Endometrial microvascular endothelial cells (primary cell): ENCODE data around the gene CBX8. TPM values are rescaled to one million over a fixed set of nuclear protein-coding genes. Genes with fewer than 3 reads are reported as not detected.
"Not testable (repeated sequence)": the region's sequence is repeated elsewhere in the genome, so short reads cannot be mapped to it uniquely, and the experiment has no call there.

Experiments
- in situ Hi-C: cut with HindIII; loops from 2 replicates; pipeline ENCODE4 v1.10.0; 2017; ENCODE audit warnings: low sequenced_read_pairs, low pct_unique_long_range_greater_than_20kb; ENCODE audit errors: inconsistent ontology term
- total RNA-seq: library from RNA; depleted of rRNA; stranded (reverse); fragments of >200 nt; gene quantifications from one replicate; pipeline ENCODE4 v1.2.3, GENCODE V29; 2015; ENCODE audit errors: inconsistent ontology term

CBX8 gene
- total RNA-seq, 1 donor from 2014 or later: 2.1 TPM

- in situ Hi-C loops: loop anchor here (25.0 kb wide), 1 partner anchor 212 kb away; no protein-coding TSS in a partner anchor
These were observed 21.2 kb downstream of the CBX8 start for GRCh38 chr17:79775632-79776031.

- in situ Hi-C loops: no loop called here
These were observed 22.3 kb downstream of the CBX8 start for GRCh38 chr17:79774561-79774975.

DNA sequence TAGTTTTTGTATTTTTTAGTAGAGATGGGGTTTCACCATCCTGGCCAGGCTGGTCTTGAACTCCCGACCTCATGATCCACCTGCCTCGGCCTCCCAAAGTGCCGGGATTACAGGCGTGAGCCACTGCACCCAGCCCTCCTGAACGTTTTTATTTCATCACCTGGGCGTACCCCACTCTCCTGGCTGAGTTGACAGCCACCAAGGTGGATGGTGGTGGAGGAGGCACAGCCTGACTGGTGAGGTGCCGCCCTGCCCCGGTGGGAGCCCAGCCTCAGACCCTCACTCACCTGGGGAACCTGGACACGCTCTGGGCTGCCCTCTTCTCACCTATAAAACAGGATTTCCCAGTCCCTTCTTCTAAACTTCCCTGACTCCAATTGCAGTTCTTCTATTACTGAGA lies 24.2 kb downstream of the CBX8 start:
- in situ Hi-C loops: not testable (repeated sequence)

DNA sequence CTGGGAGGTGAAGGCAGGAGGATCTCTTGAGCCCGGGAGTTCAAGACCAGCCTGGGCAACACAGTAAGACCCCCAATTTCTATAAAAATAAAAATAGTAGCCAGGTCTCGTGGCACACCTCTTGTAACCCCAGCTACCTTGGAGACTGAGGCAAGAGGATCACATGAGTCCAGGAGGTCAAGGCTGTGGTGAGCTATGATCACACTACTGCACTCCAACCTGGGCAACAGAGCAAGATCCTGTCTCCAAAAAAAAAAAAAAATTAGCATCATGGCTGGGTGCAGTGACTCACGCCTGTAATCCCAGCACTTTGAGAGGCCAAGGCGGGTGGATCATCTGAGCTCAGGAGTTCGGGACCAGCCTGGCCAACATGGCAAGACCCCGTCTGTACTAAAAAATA lies 25.6 kb downstream of the CBX8 start:
- in situ Hi-C loops: no loop called here

DNA sequence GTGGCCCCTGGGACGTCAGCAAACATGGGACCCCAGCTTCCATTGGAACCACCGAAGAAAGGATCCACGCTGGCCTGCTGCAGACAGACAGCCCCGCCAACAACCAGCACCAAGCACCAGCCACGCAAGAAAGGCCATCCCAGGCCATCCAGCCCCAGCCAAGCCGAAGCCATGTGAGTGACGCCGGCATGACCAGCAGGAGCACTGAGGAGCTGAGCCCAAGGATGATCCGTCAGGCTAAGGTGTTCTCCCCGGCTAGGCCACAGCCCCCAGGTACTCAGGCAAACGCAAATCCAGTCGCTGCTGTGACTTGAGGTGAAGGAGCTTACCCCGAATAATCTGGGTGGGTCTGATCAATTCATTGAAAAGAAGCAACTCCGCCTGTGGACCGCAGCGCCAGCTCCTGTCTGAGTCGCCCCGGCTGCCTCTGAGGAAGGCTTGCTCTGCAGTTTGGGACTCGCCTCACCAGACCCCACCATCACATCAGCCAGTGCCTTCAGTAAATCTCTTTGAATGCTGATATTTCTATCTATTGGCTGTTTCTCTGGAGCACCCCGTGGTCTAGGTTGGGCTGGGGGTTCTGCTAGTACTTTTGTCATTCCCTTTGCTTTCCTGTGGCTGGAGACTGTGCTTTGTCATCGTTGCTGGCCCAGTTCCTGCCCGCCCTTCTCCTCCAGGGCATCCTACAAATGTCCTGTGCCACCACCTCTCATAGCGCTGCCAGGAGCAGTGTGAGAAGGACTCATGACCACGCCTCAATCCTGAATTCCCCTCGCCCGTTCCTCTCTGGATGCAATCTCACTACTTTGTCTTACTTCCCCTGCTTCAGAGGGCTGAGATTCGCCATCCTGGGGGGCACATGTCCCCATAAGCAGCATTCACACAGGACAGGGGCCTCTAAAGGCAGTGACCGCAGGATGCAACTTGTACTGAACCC lies 27.0 kb downstream of the CBX8 start:
- in situ Hi-C loops: no loop called here

- in situ Hi-C loops: no loop called here
These were observed 31.2 kb downstream of the CBX8 start for GRCh38 chr17:79765708-79766107.

DNA sequence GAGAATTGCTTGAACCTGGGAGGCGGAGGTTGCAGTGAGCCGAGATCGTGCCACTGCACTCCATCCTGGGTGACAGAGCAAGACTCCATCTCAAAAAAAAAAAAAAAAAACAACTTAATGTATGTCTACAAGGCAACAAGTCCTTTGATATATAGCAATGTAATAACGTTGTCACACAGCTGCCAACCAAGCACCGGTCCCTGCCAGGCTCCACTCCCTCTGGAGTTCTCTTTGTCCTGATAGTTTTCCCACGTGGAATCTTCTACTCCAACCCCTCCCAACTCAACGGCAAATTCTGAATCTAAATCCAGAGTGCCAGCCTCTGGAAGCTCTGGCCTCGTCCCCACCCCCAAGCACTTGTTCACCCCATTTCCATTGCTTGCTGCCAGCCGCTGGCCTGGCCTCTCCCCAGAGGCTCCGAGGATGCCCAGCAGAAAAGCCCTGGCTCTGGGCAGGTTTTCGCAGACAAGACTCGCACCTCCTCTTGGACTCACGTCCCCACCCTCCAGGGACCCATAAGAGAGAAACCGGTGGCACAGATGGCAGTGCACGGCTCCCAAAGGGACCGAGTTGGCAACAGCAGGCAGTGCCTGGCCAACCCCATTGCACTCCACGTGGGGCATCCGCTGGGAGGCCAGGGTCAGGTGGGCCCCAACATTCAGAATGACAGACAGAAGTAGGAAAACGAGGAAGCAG lies 34.8 kb downstream of the CBX8 start:
- in situ Hi-C loops: no loop called here

GRCh38 chr17:79760197-79760906 lies 36.5 kb downstream of the CBX8 start:
- in situ Hi-C loops: no loop called here

- in situ Hi-C loops: no loop called here
These were observed 38.6 kb downstream of the CBX8 start for GRCh38 chr17:79758271-79758670.

DNA sequence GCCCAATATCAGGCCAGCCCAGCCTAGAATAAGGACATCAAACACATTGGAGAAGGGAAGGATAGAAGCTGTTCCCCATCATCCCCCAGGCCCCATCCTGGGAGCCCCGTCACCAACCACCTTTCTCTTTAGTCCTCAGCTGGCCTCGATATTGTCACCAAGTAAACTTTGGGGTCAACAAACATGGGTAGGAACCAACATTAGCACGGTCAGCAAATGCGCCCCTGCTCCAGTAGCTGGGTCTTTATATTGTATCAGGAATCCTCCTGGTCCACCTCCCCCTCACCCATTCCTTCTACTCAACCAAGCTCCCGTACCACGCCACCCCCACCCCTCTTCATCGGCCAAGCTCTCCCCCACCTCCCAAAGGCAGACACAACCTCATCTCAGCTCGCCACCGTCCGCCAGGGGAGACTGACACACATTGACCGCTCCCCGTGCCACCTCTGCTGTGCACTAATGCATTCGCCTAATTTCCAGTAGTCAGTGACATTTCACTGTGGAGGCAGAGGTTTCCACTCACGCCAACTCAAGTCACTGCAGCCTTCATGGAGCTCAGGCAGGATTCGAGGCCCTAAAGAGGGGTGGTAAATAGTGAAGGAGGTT lies 39.6 kb downstream of the CBX8 start:
- in situ Hi-C loops: no loop called here

GRCh38 chr17:79755591-79755990 lies 41.3 kb downstream of the CBX8 start:
- in situ Hi-C loops: no loop called here

GRCh38 chr17:79754903-79755302 lies 42.0 kb downstream of the CBX8 start:
- in situ Hi-C loops: not testable (repeated sequence)

- in situ Hi-C loops: no loop called here
These were observed 42.5 kb downstream of the CBX8 start for GRCh38 chr17:79754370-79754769.

DNA sequence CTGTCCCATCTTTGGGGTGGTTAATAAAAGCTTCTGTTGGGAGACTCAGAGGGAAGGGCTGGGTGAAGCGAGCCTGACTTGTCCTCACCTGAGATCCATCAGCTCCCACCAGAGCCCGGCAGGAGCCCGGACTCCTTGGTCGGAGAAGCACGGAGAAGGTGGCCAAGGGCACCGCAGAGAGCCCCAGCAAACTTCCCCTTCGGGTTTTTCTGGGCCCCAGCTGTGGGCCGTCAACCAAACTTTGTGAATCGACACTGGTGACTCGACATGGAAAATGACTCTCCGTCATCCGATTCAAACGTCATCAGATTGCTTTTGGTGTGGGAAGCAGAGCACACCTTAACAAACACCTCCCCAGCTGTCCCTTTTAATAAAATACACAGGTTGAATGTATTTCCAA lies 44.7 kb downstream of the CBX8 start:
- in situ Hi-C loops: no loop called here

GRCh38 chr17:79750650-79751545 lies 46.0 kb downstream of the CBX8 start:
- in situ Hi-C loops: no loop called here

GRCh38 chr17:79749958-79750357 lies 46.9 kb downstream of the CBX8 start:
- in situ Hi-C loops: no loop called here

- in situ Hi-C loops: no loop called here
These were observed 47.6 kb downstream of the CBX8 start for GRCh38 chr17:79749156-79749815.
